Breast epithelium (tissue), 3 donors: Measurements from ENCODE around the gene FHOD1.

Experiments used
- POLR2A ChIP-seq: fragments of 450-650 bp; IDR thresholded peaks from one replicate; pipeline ENCODE4 v1.6.1; 2016; ENCODE audit warnings: antibody characterized with exemption, mild to moderate bottlenecking, moderate library complexity
- TF ChIP-seq, protein P1 (sequence below), 3 donors: fragments of 450-650 bp; IDR thresholded peaks; one replicate each; pipeline ENCODE4 v1.5.1; 2016 to 2017; ENCODE audit warnings: antibody characterized with exemption in 3 of 3, mild to moderate bottlenecking in 3 of 3, moderate library complexity in 3 of 3

DNA sequence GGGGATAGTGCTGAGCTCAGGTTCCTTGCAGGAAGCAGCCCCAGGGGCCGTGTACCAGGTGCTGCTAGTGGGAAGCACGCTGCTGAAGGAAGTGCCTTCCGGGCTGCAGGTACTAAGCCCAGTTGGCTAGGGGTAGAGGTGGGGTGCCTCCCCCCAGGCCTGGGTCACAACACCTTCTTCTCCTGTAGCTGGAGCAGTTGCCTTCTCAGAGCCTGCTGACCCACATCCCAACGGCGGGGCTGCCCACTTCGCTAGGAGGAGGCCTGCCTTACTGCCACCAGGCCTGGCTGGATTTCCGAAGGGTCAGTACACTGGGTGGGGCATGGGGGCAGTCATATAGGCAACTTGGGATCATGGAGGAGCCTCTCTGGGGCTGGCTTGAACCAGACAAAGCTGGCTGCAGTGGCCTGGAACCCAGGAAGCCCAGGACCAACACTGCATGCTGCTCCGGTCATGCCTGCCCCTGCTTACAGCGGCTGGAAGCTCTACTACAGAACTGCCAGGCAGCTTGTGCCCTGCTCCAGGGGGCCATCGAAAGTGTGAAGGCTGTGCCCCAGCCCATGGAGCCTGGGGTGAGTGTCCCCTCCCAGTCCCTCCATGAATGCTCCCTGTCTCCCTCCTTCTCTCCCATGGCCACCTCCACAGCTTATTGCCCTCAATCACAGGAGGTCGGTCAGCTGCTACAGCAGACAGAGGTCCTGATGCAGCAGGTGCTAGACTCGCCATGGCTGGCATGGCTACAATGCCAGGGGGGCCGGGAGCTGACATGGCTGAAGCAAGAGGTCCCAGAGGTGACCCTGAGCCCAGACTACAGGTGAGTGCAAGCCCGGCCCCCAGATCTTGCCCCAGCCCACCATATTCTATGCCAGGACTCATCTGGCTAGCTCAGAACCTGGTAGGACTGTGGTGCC lies 34.5 kb upstream of the FHOD1 start:
- TF ChIP-seq POLR2A: no peak
- TF ChIP-seq, protein P1, sequence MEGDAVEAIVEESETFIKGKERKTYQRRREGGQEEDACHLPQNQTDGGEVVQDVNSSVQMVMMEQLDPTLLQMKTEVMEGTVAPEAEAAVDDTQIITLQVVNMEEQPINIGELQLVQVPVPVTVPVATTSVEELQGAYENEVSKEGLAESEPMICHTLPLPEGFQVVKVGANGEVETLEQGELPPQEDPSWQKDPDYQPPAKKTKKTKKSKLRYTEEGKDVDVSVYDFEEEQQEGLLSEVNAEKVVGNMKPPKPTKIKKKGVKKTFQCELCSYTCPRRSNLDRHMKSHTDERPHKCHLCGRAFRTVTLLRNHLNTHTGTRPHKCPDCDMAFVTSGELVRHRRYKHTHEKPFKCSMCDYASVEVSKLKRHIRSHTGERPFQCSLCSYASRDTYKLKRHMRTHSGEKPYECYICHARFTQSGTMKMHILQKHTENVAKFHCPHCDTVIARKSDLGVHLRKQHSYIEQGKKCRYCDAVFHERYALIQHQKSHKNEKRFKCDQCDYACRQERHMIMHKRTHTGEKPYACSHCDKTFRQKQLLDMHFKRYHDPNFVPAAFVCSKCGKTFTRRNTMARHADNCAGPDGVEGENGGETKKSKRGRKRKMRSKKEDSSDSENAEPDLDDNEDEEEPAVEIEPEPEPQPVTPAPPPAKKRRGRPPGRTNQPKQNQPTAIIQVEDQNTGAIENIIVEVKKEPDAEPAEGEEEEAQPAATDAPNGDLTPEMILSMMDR (IDR thresholded peaks at IDR 0.05): no peak
